C4-2B (cell line): ENCODE data around the gene CLEC17A.

Source experiments
- H3K27ac ChIP-seq: fragments of 450-650 bp; 2 replicates; pipeline ENCODE4 v1.5.1; 2017
- CTCF ChIP-seq: fragments of 450-650 bp; conservative IDR thresholded peaks from 2 replicates; pipeline ENCODE4 v1.5.1; 2017; ENCODE audit warnings: mild to moderate bottlenecking
- ZFX ChIP-seq: fragments of 450-650 bp; IDR thresholded peaks from 2 replicates; pipeline ENCODE4 v1.6.1; 2017

The CLEC17A gene

DNA sequence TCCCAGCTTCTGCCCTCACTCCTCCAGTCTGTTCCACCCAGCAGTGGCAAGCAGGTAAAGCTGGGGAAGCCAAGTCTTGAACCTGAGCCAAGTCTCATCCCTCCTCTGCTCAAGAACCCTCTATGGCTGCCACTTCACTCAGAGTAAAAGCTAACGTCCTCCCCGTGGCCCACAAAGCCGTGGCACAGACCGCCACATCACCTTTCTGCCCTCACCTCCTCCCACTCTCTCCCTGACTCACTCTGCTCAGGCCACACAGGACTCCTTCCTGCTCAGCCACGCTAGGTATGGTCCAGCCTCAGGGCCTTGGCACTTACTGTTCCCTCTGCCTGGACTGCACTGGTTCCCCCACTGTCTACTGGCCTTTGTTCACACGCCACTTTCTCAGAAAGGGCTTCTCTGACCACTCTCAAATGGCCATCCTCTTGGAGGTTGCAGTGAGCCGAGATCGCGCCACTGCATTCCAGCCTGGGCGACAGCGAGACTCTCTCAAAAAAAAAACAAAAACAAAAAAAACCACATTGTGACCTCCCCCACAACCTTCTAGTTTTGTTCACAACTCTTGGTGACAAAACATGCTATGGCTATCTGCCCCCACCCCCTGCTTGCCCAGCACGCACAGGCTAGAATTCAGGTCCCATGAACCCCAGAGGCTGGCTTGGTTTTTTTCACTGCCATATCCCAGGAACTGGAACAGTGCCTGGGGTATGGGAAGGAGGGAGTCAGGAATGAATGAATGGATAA, 26.8 kb upstream of the CLEC17A start:
- no peak overlapping the region for H3K27ac ChIP-seq
- TF ChIP-seq CTCF (0 out of 2 replicates have a peak, but pooled peaks have one; percentile 28), ZFX (no peak)

GRCh38 chr19:14556662-14557188, 26.2 kb upstream of the CLEC17A start:
- no peak overlapping the region for H3K27ac ChIP-seq
- TF ChIP-seq ZFX (no peak), CTCF (peak; percentile 99)

- TF ChIP-seq CTCF = no peak
- no peak for TF ChIP-seq ZFX
- H3K27ac ChIP-seq = no peak overlapping the region
These were observed 24.4 kb upstream of the CLEC17A start for GRCh38 chr19:14558370-14559066.

DNA sequence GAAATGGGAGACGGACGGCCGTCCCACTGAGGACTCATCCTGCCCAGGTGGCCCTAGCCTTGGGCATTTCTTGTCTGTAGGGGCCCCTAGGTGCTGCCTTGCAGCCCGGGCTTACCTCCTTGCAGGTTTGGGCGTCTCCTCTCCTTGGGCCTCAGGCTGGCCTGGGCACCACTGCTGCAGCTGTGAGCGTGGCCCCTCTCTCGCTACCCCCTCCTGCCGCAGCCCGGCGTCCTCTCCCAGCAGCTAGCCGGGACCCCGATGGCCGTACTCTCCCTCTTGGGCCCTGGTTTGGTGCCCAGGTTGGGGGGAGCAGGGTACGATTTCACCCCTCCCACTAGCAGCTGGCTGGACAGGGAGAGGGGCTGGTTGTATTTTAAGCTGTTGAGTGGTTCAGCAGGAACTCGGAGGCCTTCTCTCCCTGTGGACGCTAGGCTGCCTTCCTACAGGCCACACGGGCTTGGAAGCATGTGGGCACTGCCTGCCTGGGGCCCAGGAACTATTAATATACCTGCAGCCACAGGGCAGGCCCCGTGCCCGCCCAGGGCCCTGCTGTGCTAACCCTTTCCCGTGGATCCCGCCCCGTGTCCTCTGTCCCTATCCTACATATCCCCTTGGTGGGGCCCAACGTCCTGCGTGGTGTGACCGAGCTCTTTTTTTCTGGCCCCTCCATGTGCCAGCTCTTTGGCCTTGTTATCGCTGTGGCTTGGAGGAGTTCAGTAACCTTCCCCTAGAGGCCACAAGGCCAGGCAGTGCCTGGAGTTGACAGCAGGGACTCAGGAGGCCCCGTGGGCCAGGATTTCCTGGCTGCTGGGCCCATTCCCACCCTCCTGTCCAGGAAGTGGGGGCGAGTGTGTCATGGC, 22.7 kb upstream of the CLEC17A start:
- H3K27ac ChIP-seq = no peak overlapping the region
- TF ChIP-seq ZFX = no peak
- no peak for TF ChIP-seq CTCF

- TF ChIP-seq CTCF (no peak), ZFX (no peak)
- no peak overlapping the region for H3K27ac ChIP-seq
These were observed 22.1 kb upstream of the CLEC17A start for GRCh38 chr19:14560776-14561108.

DNA sequence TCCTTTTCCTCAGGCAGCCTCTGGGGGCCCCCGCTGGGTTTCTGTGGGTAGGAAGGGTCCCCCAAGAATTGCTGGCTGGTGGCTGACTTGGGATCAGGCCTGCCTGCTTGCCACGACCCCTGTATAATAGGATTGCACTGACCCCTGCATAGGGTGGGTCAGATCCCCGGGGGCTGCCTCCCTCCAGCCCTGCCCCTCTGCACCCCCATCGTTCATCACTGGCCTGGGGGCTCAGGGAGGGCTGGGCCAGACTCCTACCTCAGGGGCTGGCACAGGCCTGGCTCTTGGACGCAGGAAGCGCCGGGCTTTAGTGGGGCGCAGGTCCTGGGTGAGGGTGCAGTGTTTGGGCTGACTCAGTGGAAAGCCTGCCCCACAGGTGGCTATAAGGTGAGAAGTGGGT, 21.6 kb upstream of the CLEC17A start:
- no peak overlapping the region for H3K27ac ChIP-seq
- TF ChIP-seq CTCF = no peak
- no peak for TF ChIP-seq ZFX
